HG03442 (cell line): ENCODE data around the gene HNRNPF.
"Not testable (repeated sequence)": the region's sequence is repeated elsewhere in the genome, so short reads cannot be mapped to it uniquely, and the experiment has no call there.

Source experiments
- ATAC-seq: cut with Tn5 transposase; IDR thresholded peaks from one replicate; pipeline ENCODE4 v1.9.1; 2021; ENCODE audit warnings: mild to moderate bottlenecking, moderate library complexity; ENCODE audit not compliant: unreplicated experiment

HNRNPF gene

DNA sequence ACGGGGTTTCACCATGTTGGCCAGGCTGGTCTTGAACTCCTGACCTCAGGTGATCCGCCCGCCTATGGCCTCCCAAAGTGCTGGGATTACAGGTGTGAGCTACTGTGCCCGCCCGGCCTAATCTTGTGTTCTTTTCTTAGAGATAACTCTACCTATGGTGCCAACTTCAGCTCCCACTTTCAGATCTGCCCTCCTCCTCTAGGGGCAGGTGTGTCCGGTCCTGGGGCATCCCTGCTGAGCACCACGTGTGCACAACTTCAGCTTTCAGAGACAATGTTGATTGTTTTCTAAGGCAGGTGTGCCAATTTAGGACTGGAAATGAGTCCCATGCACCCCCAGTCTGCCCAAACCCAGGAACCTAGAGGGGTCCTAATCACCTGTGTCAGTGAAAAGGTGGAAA is 56.0 kb downstream of the HNRNPF start:
- no peak for ATAC-seq

DNA sequence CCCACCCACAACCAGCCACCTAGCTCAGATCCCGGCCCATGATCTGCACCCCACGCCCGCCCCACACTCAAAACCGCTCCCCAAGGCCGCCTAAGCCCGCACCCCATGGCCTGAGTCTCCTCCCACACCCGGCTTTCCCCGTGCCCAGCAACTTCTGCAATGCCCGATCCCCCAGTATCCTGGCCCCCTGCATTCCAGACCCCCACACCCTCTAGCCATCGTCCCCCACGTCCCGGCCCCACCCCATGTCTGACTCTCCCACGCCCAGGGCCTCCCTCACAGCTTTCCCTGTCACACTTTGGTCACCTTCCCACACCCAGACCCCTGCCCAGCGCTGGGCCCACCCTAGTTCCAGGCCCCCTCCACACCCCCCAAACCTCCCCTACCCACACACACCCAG is 57.7 kb downstream of the HNRNPF start:
- ATAC-seq: no peak

DNA sequence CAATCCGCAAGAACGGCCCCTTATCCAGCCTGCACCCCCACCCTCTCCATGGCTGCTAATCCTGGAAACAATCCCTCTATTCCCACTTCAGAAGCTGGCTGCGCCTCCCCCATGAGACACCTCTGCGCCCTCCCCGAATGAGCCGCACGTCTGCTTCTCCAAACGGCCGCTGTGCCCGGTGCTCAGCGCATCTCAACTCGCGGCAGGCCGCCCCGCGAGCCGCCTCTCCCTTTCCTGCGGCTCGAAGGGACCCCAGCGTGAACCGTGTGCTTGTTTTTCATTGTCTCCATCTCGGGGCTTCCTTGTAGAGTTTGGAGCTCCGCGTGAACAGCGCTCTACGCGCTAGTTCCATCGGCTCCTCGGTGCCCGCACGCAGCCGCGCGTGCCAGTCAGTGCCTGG is 58.3 kb downstream of the HNRNPF start:
- no peak for ATAC-seq

DNA sequence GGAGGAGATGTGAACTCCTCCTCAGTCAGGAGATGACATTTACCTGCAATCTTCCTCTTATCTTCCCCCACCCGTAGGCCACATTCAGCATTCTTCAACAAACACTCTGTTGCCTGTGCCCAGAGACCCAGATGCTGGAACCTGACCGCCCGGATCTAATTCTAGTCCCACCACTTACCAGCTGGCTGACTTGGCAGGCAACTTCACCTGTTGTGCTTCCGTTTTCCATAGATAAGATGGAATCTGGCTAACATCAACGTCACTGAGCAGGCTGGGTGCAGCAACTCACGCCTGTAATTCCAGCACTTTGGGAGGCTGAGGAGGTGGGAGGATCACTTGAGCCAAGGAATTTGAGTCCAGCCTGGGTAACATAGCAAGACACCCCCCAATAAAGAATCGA is 58.8 kb downstream of the HNRNPF start:
- ATAC-seq: no peak

DNA sequence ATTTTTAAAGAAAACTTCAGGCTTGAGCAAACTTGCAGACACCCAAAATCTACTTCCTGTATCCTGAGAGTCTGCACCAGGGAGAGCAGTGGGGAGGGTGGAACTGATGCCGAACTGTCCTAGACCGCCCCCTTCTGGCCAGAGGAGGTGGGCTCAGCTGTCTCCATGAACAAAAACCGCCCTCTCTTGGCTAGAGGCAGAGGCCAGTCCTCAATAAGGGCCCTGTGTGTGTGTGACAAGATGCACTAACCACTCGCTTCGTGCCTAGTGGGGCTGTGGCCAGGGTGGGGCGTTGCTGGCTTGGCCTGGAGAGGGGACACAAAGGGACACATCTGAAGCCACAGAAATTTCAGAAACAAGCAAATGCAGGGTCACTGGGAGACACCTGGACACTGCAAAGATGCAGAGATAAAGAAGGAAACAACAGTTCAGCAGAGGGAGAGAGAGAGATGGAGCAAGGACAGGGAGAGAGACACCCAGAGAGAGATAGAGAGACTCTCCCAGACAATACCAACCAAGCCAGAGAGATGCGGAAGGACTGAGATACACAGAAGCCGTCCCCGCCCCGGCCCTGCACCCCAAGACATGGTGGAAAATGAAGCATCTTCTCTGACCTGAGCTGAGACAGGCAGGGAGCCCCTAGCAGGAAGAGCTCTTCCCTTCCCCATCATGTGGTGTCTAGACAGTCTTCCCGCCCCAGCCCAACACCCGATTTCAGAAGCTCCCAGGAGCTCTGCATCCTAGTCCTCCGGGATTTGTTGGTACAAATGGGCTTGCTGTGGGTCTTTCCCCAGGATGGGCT is 60.3 kb downstream of the HNRNPF start:
- ATAC-seq: peak; percentile 96

DNA sequence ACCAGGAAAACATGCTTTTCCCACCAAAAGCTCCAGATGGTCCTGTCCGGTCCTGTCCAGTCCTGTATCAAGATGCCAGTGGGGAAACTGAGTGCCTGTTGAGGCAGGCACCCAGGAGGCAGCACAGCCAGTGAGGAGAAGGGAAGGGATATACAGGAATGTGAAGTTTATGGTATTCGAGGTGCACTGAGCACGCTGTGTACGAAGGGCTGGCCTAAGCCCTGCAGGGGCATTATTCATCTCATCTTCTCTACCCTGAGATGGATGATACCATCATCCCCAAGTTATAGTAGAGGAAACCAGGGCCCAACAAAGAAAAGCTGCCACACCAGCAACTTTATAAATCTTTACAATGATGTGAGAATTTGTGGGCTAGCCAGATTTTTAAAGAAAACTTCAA is 61.0 kb downstream of the HNRNPF start:
- ATAC-seq: no peak

DNA sequence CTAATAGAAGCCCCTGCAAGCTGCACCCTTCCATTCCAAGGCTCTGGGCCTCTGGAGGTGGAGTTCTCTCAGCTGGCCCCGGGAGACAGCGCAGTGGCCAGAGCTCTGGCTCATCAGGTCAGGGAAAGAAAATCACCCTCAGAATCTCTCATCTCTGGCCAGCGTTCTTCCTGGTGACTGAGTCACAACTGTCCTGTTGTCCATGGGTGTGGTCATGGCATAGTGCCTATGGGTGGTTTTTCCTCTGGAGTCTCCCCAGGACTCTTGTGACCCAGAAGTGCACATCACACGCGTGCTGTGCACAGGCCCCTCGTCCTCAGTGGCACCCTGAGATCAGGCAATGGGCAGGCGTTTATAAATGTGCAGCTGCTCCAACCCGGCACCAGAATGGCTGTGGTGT is 64.9 kb downstream of the HNRNPF start:
- no peak for ATAC-seq

DNA sequence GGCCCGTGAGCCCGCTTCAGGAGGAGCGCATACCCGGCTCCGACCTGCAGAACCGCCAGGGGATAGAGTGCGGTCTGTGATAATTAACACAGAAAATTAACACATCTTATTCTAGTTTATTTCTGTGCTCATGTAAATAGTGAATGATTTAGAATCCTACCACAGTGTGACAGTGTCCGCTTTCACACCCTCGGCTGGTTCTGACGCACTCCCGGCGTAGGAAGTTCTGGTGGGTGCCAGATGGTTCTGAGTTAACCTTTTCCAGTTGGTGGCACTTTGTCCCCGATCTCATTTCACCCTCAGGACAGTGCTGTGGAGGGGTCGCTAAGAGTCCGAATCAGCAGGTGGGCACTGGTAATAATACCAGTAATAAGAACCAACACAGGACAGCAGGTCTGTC is 65.9 kb downstream of the HNRNPF start:
- no peak for ATAC-seq

DNA sequence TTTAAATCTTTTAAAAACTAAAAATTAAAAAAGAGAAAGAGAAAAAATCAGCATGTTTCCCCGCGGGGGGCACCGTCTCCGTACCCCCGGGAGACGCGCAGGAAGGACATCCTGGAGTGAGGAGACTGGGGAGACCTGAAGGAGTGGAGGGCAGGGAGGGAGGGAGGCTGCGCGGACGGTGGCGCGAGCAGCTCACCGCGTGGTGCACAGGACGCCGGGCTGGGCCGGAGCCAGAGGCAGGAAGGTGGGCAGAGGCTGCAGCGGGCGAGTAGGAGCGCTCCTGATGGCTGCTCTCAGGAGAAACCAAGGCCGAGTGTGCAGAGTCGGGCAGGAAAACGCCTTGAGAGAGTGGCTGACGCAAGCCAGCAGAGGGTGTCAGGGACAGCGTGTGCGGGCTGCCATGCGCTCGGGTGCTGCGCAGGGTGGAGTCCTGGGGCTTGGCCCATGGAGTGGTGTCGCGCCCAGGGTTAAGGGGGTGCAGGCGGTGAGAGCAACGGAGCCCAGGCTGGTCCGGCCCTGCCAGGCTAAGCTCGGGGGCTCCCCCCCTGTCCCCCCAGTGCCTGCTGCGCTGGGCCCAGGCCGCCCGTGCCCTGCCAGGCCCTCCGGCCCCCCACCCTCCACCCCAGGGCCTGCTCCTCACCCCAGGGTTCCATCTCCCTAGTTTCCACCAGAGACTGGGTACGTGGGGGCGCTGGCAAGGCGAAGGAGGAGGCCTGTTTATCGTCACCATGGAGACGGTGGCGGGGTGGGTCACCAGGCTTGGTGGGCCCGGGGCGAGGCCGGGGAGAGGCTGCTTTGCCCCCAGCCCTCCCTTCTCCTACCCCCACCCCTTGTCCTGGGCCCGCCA is 66.5 kb downstream of the HNRNPF start:
- ATAC-seq: no peak

DNA sequence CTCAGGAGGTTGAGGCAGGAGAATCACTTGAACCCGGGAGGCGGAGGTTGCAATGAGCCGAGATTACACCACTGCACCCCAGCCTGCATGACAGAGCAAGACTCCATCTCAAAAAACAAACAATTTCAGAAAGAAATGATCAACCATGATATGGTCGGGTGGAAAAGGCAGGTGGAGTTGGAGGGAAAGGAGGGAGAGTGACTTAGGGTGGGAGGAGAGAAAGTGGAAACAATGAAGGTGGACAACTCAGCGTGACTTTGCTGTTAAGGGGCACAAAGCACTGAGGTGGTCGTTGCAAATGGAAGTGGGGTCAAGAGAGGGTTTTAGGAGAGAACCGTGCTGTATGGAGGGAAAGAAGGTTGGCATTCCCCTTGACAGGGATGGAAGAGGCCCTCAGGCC is 67.5 kb downstream of the HNRNPF start:
- ATAC-seq: no peak

DNA sequence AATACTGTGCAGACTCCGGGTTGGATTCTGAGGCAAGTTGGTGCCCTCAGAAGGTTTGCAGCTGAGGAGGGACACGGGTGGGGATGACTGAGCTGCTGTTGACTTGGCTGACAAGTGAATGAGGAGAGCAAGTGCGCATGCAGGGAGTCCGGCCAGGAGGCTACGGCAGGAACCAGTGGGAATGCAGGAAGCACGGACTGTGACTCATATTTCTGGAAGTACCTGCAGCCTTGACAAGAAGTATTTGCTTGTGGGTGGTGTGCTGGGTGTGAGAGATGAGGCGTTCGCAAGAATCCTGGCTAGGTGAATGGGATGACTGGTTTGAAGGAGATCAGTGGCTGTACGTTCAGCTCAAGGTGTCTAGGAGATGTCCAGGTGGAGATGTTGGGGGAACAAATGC is 68.4 kb downstream of the HNRNPF start:
- ATAC-seq: no peak

DNA sequence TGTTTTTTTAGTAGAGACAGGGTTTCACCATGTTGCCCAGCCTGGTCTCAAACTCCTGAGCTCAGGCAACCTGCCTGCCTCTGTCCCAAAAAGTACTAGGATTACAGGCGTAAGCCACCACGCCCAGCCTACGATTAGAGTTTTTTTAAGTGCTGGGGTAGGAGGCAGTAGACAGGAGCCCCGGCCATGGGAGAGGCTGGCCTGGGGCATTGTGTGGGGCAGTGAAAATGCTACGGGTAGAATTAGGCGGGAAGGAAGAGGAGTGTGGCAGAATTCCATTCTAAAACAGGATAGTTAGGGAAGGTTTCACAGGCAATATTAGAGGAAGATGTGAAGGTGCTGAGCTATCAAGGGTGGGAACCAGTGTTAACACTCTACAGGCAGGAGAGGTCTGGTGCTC is 68.9 kb downstream of the HNRNPF start:
- no peak for ATAC-seq

DNA sequence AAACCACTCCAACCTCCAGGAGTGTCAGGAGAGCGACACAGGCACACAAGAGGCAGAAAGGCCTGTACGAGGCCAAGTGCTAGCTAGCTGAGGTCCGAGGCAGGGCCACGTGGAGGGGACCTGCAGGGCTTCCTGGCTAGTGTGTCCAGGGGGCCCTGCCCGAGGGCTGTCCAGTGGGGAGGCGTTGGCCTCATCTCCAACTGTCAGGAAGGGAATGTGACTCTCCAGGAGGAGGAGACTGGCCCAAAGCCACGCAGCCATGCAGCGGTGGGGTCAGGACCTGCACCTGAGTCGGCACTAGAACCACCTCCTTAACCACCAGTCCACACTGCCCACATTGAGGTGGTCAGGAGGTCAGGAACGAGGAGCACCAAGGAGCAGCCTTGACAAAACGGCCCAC is 69.8 kb downstream of the HNRNPF start:
- no peak for ATAC-seq

DNA sequence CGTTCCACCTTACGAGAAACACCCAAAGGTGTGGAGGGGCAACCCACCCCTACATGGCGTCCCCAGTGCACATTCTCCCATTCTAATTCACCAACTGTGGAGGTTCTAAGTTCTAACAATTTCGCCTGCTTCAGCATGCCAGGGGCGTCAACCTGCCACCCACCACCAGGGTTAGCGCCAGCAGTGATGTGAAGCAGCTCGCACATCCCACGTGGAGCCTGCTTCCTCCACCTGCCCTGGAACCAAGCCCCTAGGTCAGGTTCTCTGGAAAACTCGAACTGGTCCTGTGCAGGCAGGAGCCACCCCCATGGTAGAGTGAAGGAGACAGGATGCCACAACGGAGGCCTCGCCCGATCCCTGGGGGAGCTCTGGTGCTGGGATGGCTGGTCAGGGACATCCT is 70.9 kb downstream of the HNRNPF start:
- no peak for ATAC-seq

DNA sequence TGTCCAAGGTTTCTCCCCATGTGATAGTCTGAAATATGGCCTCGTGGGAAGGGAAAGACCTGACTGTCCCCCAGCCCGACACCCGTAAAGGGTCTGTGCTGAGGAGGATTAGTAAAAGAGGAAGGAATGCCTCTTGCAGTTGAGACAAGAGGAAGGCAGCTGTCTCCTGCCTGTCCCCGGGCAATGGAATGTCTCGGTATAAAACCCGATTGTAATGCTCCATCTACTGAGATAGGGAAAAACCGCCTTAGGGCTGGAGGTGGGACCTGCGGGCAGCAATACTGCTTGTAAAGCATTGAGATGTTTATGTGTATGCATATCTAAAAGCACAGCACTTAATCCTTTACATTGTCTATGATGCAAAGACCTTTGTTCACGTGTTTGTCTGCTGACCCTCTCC is 71.5 kb downstream of the HNRNPF start:
- not testable (repeated sequence) for ATAC-seq

DNA sequence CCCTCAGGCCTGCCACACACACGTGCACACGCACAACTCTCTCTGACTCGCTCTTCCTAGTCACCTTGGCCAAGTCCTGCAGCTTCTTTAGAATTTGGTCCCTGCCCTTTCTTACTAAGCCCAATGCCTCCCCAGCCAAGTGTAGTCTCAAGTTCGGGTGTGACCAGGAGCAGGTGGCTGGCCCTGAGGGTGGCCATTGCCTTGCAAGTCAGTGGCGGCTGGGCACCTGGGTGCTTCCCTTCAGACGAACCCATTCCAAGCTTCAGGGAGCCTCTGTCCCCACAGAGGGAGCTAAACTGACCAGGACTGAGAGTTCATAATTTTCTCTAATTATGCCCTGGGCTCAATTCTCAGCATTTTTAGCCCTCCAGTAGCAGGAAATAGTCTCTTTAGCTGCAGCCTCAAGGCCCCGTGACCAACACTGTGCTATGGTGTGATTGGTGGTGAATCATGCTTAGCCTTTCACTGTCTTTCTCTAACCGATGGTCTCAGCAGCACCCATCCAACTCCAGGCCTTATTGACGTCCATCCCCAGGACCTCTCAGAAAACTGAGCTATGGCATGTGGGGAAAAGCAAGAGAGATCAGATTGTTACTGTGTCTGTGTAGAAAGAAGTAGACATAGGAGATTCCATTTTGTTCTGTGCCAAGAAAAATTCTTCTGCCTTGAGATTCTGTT is 72.2 kb downstream of the HNRNPF start:
- no peak for ATAC-seq

DNA sequence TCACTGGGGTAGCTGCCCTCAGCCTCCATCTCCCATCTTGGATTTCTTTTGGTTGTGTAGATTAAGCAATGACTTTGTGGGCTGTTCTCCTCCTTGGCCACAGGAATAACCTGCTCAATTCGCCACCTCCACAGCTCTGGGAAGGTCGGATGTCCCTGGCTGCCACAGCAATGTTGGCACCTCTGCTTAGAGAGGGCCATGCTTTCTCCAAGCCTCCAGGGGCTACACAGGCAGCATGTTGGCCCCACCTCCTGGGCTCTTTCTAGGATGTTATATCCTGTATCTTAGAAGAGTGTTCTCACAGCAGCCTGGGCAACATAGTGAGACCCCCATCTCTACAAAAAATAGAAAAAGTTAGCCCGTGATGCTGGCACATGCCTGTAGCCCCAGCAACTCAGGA is 72.9 kb downstream of the HNRNPF start:
- no peak for ATAC-seq
